ENCODE data around the gene MYADML2.

Gene MYADML2

DNA sequence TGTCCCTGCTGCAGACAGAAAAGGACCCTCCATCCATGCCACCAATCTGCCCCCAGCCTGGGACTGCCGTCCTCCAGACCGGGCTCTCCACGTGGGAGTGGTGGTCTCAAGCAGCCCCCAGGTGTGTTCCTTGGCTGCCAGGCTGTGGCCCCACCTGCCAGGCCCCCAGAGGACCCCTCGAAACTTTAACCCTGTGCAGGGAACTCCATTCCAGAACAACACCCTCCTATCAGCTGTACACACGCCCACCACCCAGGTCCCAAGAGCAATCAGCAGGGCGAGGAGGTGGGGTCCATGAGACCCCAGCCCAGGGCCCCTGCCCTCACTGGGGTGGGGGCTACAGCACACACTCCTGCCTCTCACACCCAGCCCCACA, 11.3 kb downstream of the MYADML2 start:
- DNase-seq = no peak

DNA sequence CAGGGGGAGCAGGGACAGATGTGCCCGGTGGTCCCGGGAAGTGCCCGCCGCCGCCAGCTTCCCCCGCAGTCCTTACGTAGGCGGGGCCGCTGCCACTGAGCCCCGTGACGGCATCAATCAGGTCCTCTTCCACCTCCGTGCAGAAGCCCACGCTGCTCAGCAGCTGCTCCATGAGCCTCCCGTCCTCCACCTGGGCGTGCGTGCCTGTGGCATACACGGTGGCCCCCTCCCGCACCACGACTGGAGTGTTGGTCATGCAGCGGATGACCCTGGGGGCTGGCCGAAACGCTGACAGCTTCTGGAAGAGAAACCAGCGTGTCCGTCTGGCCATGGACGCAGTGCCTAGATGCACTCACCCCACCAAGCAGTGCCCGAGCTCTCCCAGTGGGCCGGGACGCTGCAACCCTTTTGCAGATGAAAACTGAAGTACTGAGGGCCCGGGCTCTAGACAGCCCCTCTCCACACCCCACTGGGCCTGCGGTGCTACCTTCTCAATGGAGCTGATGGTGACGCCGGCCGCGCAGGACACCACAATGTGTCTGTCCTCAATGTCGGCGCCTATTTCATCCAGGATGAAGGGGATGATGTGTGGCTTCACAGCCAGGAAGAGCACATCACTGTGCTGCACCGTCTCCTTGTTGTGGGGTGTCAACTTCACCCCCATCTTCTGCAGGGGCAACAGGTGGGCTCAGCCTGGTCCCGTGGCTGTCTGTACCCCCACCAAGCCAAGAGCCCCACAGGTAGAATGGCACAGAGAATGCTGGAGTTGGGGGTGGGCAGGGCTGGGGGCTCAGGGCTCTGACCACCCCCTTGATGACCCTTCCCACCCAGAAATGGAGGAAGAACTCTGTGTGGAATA, 12.0 kb downstream of the MYADML2 start:
- DNase-seq = no peak

- no peak for DNase-seq
Measured at GRCh38 chr17:81934098-81934757, 12.8 kb downstream of the MYADML2 start.

DNA sequence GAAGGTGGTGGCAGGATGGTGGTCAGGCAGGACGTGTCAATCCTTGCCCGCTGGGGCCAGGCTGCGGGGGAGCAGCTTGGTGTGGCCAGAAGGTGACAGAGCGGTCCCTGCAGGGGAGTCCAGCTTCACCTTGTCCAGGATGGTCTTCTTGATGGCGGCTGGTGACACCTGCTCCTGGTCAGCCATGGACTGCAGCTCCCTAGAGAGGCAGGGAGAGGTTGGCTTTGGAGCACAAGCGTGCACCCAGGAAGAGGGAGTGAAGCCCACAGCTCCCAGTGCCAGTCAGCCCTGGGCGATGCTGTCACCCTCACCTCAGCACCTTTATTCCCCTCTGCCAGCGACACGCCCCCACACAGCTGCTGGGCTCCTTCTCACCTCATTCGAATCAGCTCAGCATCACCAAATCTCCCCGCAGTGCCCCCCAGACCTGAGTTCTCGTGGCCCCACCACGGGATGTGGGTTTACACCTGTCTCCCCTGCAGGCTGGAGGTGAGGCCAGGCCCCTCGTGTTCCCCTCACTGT, 13.8 kb downstream of the MYADML2 start:
- no peak for DNase-seq

DNA sequence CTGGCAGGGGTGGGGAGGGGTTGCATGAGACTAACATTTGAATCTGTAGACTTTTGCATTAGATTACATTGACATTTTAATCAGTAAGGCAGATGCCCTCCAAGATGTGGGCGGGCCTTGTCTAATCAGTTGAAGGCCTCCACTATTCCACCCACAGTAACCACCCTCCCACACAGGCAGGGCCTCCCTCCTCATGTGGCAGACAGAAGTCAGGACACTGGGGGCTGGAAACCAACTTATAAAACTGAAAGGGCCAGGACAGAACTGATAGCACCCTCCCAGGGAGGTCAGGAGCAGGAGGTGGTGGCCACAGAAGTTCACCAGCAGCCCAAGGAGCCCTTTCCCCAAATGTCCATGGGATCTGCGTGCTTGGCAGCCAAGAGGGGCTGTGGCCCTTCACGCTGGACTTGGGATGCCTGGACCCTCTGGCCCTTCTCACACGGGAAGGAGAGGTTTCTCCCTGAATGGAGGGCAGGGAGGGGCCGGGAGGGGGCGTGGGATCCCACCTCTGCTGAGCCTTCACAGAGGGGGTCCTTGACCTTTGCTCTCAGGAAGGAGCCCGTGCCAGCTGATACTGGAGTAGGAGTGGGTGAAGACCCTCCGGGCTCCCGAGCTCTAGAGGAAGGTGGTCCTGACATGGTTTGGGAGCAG, 14.6 kb downstream of the MYADML2 start:
- no peak for DNase-seq

- DNase-seq = peak in 1 of 2 experiments; percentile 63
Measured at GRCh38 chr17:81931557-81932332, 15.3 kb downstream of the MYADML2 start.

DNA sequence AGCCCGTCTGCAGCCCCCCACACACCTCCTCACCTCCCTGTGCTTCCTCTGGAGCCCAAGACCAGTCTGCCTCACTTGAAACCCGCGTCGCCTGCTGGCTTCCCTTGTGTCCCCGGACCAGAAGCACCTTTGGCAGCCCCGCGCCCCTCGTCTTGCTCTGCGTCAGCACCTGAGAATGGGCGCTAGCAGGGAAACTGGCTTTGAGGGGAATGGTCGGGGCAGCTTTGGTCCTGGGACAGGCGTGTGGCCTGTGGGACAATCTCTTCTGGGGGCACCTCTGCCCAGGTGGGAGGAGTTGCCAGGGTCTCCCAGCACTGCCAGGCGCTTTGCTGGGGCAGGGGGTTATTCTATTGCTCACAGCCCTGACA, 15.9 kb downstream of the MYADML2 start:
- no peak for DNase-seq

GRCh38 chr17:81930142-81931125, 16.6 kb downstream of the MYADML2 start:
- peak in 1 of 2 experiments; percentile 80 for DNase-seq

- no peak for DNase-seq
Measured at GRCh38 chr17:81929253-81930141, 17.5 kb downstream of the MYADML2 start.

DNA sequence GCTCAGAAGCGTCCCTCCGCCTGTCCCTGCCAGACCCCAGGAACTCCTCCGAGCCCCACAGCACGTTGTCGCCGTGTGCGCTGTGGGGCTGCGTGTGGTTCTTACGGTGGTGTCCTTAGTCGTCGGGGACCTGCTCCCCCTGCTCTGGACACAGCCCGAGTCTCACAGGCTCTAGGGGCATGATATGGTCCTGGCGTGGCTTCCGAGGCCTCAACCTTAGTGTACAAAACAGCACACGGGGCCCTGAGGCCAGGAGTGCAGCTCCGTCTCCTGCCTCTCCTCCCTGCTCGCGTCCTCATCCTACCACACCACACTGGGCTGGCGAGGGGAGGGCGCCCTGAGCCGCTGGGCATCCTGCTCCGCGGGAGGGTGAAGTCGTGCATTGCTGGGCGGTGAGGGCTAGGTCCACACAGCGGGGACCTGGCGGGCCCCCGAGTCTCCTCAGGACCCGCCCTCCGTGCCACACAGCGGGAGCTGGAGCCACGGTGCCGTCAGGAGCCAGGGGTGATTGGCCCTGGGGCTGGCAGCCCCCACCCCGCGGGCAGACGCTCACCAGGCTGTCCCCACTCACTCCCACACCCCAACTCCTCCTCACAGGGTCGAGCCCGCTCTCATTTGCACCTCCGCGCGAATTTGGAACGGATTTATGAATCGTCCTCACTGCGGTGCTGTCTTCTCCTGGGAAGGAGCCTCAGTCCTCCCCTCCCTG, 18.3 kb downstream of the MYADML2 start:
- no peak for DNase-seq

- DNase-seq = peak; percentile 97 to 99
Measured at GRCh38 chr17:81927653-81928543, 19.1 kb downstream of the MYADML2 start, which contains the start of gene MAFG. MAFG (minus strand) TSS chr17:81927735; CDS start chr17:81923185, 4,550 bp downstream.

GRCh38 chr17:81927152-81927652, 19.8 kb downstream of the MYADML2 start:
- no peak for DNase-seq

DNA sequence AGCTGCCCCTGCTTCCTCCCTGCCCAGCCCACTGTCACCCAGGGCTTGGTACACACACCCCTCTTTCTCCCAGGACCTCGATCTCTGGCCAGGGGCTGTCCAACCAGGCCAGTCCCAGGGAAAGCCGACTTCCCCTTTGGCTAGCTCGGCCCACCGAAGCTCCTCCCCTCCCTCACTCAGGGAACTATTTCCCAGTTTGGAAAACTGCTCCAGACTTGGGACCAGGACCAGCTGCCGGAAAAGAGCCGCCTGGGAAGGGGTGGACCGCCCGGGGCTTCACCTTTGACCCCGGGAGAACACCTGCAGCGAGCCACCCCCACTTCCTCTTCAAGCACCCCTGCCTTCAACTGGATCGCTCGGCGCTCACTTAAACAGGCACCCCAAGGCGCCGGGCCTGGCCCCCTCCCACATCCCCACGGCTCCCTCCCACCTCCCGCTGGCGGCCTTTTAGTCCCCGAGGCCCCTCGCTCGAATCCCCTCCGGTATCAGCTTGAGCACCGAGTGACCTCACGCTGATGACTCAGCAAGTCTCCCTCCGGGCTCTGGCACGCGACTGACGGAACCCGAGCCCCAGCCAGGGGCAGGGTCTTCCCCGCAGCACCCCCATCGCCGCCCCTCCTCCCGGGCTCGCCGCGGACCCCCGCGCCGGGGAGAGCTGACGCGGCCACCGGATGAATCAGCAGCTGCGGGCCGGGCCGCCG, 20.4 kb downstream of the MYADML2 start:
- peak in 1 of 2 experiments; percentile 47 for DNase-seq

DNA sequence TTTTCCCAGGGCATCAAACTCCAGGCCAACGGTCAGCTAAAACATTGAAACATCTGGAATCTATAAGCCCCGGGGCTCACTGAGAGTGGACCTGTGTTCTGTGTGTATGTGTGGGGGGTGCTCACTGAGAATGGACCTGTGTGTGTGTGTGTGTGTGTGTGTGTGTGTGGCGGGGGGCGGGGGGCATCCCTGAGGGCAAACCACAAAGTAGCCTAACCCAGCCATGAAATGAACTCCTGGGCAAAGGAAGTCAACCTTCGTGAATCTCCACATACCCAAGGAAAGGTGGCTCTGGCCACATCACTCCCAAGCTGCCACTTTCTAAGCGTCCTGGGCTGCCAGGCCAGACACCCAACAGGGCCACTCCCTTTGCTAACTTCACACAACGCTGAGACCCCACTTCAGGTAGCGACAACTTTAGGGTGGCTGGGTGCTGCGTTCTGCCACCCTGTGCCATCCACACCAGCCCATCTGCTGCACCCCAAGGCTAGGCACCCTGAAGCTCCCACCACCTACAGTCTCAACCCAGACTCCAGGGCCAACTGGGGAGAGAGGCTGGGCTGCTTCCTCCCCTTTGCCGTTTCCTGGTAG, 21.1 kb downstream of the MYADML2 start:
- DNase-seq = no peak

DNA sequence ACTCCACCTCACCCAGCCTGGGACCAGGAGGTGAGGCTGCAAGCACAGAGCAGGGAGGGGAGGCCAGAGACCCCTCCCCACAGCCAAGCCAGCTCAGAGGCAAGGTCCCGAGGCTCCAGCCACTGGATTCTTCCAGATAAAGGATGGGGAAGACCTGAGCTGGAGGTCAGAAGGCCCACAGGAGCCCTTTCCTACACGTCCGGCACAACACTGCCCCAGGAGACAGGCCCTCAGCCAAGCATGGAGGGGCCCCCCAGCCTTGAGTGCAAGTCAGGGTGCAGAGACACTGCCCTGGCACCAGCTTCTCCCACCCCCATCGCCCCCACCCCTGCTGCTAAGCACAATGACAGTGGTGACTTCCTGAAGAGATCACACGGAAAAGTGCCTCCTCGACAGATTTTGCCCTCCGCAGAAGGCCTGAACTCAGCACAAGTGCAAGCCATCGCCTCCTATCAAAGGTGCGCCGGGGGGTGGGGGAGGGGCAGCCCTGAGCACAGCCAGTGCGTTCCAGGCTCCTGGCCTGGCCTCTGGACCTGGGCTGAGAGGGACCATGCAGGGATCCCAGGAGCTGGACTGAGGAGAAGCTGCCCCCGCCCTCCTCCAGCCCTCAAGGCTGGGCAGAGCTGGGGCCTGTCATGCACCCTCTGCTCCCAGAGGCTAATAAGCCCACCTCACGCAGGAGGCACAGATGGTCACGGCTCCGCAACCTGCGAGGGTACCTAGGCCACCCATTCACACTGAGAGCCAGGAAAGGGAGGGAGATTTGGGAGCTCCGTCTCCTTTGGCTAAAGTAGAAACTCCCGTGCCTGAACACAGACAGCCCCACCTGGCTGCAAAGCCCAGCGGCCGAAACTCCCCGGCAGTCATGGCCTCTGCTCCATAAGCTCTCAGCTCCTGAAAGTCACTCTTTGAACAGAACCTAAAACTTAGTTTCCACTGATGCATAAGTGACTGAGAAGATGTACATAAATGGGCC, 22.2 kb downstream of the MYADML2 start:
- DNase-seq = no peak
